Measurements from ENCODE around the gene NBAS.

GRCh38 chr2:15126373-15126772 lies 434.8 kb downstream of the NBAS start:
- TF ChIP-seq FOXP2 (optimal IDR thresholded peaks at IDR 0.05; ENCODE audit: control extremely low read depth, extremely low read length, insufficient read depth) (no peak), POLR2AphosphoS5 (IDR thresholded peaks at IDR 0.05; ENCODE audit: borderline replicate concordance, low read depth, low read length) (no peak), EZH2 (IDR thresholded peaks at IDR 0.05) (no peak)

Data from SK-N-MC (cell line).